IMR-90 (cell line): ENCODE results near the gene THY1. TPM values are rescaled to one million over a fixed set of nuclear protein-coding genes. Genes with fewer than 3 reads are reported as not detected.

Source experiments
- ATAC-seq: fragments of 200-7000 bp; cut with Tn5 transposase; 2 replicates; pipeline ENCODE4 v1.9.1; 2020; ENCODE audit warnings: low read depth, mild to moderate bottlenecking, moderate library complexity
- BruUV-seq: library from RNA; stranded (reverse); fragments of 400-500 nt; replicated peaks from 2 replicates; lab custom pipeline; 2021; lab: Mats Ljungman, UMichigan
- CTCF ChIA-PET: fragments of 300-600 bp; formaldehyde crosslinking; extraction: SDS; loops from one replicate; lab custom pipeline; 2021; ENCODE audit warnings: antibody characterized with exemption; lab: Yijun Ruan, JAX
- POLR2A ChIA-PET: fragments of 300-600 bp; sonication (Branson Sonifier 250); formaldehyde crosslinking; loops from one replicate; lab custom pipeline; 2022; ENCODE audit warnings: antibody characterized with exemption; ENCODE audit not compliant: unreplicated experiment; lab: Charles Lee
- DNase-seq: peaks from one replicate; pipeline ENCODE4 v3.0.0; 2013
- H2AFZ ChIP-seq: replicated peaks from 2 replicates; pipeline ENCODE3; 2013; ENCODE audit warnings: low read length, mild to moderate bottlenecking; ENCODE audit not compliant: poor library complexity
- H2AK5ac ChIP-seq: 2 replicates; pipeline ENCODE4 v1.6.1; 2013; ENCODE audit warnings: low read depth, low read length, inconsistent platforms
- H2AK9ac ChIP-seq: replicated peaks from 2 replicates; pipeline ENCODE3; 2013; ENCODE audit warnings: mild to moderate bottlenecking, low read depth, low read length, moderate library complexity; ENCODE audit not compliant: poor library complexity
- H2BK120ac ChIP-seq: 2 replicates; pipeline ENCODE4 v1.6.1; 2013; ENCODE audit warnings: low read depth, low read length, inconsistent platforms
- H2BK15ac ChIP-seq: 3 replicates; pipeline ENCODE4 v1.6.1; 2013; ENCODE audit warnings: low read depth, low read length, inconsistent platforms
- H2BK20ac ChIP-seq: 2 replicates; pipeline ENCODE4 v1.6.1; 2013; ENCODE audit warnings: low read depth, mild to moderate bottlenecking, inconsistent platforms, low read length, moderate library complexity
- H2BK5ac ChIP-seq: 2 replicates; pipeline ENCODE4 v1.6.1; 2013; ENCODE audit warnings: mild to moderate bottlenecking, low read depth, low read length, inconsistent platforms; ENCODE audit not compliant: poor library complexity, severe bottlenecking
- H3K14ac ChIP-seq: replicated peaks from 2 replicates; pipeline ENCODE4 v1.6.1; 2013; ENCODE audit warnings: low read depth, low read length, inconsistent platforms
- H3K18ac ChIP-seq: 2 replicates; pipeline ENCODE4 v1.6.1; 2013; ENCODE audit warnings: low read depth, low read length, control low read depth
- H3K23ac ChIP-seq: 2 replicates; pipeline ENCODE4 v1.6.1; 2013; ENCODE audit warnings: low read depth, low read length, inconsistent platforms
- H3K27ac ChIP-seq: 2 replicates; pipeline ENCODE4 v1.5.1; 2013; ENCODE audit warnings: mild to moderate bottlenecking, control low read depth, low read length; ENCODE audit not compliant: insufficient read depth
- H3K27me3 ChIP-seq: 2 replicates; pipeline ENCODE4 v1.6.1; 2013; ENCODE audit warnings: low read length; ENCODE audit not compliant: control insufficient read depth, insufficient read depth
- H3K36me3 ChIP-seq: 2 replicates; pipeline ENCODE4 v1.6.1; 2013; ENCODE audit warnings: low read length, mixed read lengths; ENCODE audit not compliant: control insufficient read depth, insufficient read depth
- H3K4ac ChIP-seq: 2 replicates; pipeline ENCODE4 v1.6.1; 2013; ENCODE audit warnings: low read depth, low read length, inconsistent platforms
- H3K4me1 ChIP-seq: 2 replicates; pipeline ENCODE4 v1.6.1; 2013; ENCODE audit warnings: low read length, mixed read lengths; ENCODE audit not compliant: control insufficient read depth, insufficient read depth
- H3K4me2 ChIP-seq: 2 replicates; pipeline ENCODE4 v1.6.1; 2013; ENCODE audit warnings: low read depth, mild to moderate bottlenecking, control low read depth, low read length, moderate library complexity
- H3K4me3 ChIP-seq: 2 replicates; pipeline ENCODE4 v1.5.1; 2013; ENCODE audit warnings: low read depth, mild to moderate bottlenecking, control low read depth, low read length, moderate library complexity; ENCODE audit not compliant: insufficient read depth
- H3K56ac ChIP-seq: 2 replicates; pipeline ENCODE4 v1.6.1; 2013; ENCODE audit warnings: low read length, inconsistent platforms; ENCODE audit not compliant: insufficient read depth; ENCODE audit errors: extremely low read depth
- H3K79me1 ChIP-seq, 2 experiments: 2 replicates each; pipeline ENCODE4 v1.6.1; 2013; ENCODE audit warnings: low read length in 2 of 2, inconsistent platforms in 1 of 2, low read depth in 1 of 2
- H3K9ac ChIP-seq: 2 replicates; pipeline ENCODE4 v1.6.1; 2013; ENCODE audit warnings: low read depth, low read length, control low read depth
- H3K9me1 ChIP-seq: 2 replicates; pipeline ENCODE4 v1.6.1; 2013; ENCODE audit warnings: low read length, inconsistent platforms; ENCODE audit not compliant: insufficient read depth
- H3K9me3 ChIP-seq: 2 replicates; pipeline ENCODE4 v1.6.1; 2013; ENCODE audit warnings: low read length; ENCODE audit not compliant: control insufficient read depth, insufficient read depth
- H4K20me1 ChIP-seq: 2 replicates; pipeline ENCODE4 v1.6.1; 2013; ENCODE audit warnings: low read length, inconsistent platforms; ENCODE audit not compliant: insufficient read depth
- H4K5ac ChIP-seq: 2 replicates; pipeline ENCODE4 v1.6.1; 2013; ENCODE audit warnings: mild to moderate bottlenecking, low read depth, low read length, control low read depth
- H4K8ac ChIP-seq, 2 experiments: 2 replicates each; pipeline ENCODE4 v1.6.1; 2013; ENCODE audit warnings: low read depth in 2 of 2, low read length in 2 of 2, control low read depth in 1 of 2, inconsistent platforms in 1 of 2
- H4K91ac ChIP-seq: 2 replicates; pipeline ENCODE4 v1.6.1; 2013; ENCODE audit warnings: low read depth, low read length, inconsistent platforms; ENCODE audit not compliant: insufficient read depth
- BHLHE40 ChIP-seq: fragments of 150-350 bp; IDR thresholded peaks from 2 replicates; pipeline ENCODE4 v1.6.1; 2016; ENCODE audit warnings: mild to moderate bottlenecking, low read depth, low read length
- CHD1 ChIP-seq: IDR thresholded peaks from 2 replicates; pipeline ENCODE4 v1.6.1; 2012; ENCODE audit warnings: low read depth, low read length, improper control_type of control experiment
- CTCF ChIP-seq: conservative IDR thresholded peaks from 2 replicates; pipeline ENCODE4 v1.5.1; 2012; ENCODE audit warnings: mild to moderate bottlenecking, low read depth, low read length, improper control_type of control experiment
- ELK1 ChIP-seq: fragments of 150-350 bp; IDR thresholded peaks from 2 replicates; pipeline ENCODE4 v1.6.1; 2016; ENCODE audit warnings: low read depth, mild to moderate bottlenecking, low read length, moderate library complexity, borderline replicate concordance
- MAFK ChIP-seq: IDR thresholded peaks from 2 replicates; pipeline ENCODE4 v1.6.1; 2012; ENCODE audit warnings: low read depth, low read length, improper control_type of control experiment
- MAZ ChIP-seq: IDR thresholded peaks from 2 replicates; pipeline ENCODE4 v1.6.1; 2012; ENCODE audit warnings: low read depth, mild to moderate bottlenecking, low read length, improper control_type of control experiment, moderate library complexity, borderline replicate concordance
- NFE2L2 ChIP-seq: fragments of 150-350 bp; IDR thresholded peaks from 2 replicates; pipeline ENCODE4 v1.6.1; 2016; ENCODE audit warnings: low read depth, mild to moderate bottlenecking, low read length
- RAD21 ChIP-seq: IDR thresholded peaks from 2 replicates; pipeline ENCODE4 v1.6.1; 2012; ENCODE audit warnings: low read length, improper control_type of control experiment
- SMC3 ChIP-seq: fragments of 150-350 bp; IDR thresholded peaks from 2 replicates; pipeline ENCODE4 v1.6.1; 2016; ENCODE audit warnings: low read depth, mild to moderate bottlenecking, antibody characterized with exemption, low read length, moderate library complexity
- WGBS, 2 experiments: methylation state at CpG; one replicate each; pipeline versions ENCODE4 v1.1.5 to v1.1.7; 2013; ENCODE audit warnings: missing lambda C conversion rate in 2 of 2; ENCODE audit not compliant: insufficient read length in 1 of 2; ENCODE audit errors: extremely low coverage in 2 of 2; 5-methylcytosine and 5-hydroxymethylcytosine counted together
- dilution Hi-C: fragments of 300-500 bp; cut with HindIII; formaldehyde crosslinking; loops from one replicate; pipeline ENCODE4 v1.14.3; 2018; ENCODE audit warnings: low sequenced_read_pairs; ENCODE audit not compliant: unreplicated experiment
- in situ Hi-C: fragments of 300-500 bp; cut with MboI; formaldehyde crosslinking; loops from 3 replicates; pipeline ENCODE4 v1.14.3; 2019; ENCODE audit warnings: low sequenced_read_pairs, inconsistent platforms, mixed read lengths
- intact Hi-C: fragments of 100-400 bp; cut with micrococcal nuclease; formaldehyde crosslinking; loops from 2 replicates; pipeline ENCODE4 v1.10.0; 2022
- polyA plus RNA-seq, 3 experiments: library from polyadenylated mRNA; depleted of rRNA; stranded (reverse); fragments of >200 nt; gene quantifications; 2 replicates each; pipeline ENCODE4 v1.2.3, GENCODE V29; 2012; ENCODE audit warnings: low replicate concordance in 1 of 3
- total RNA-seq: library from RNA; depleted of rRNA; stranded (reverse); fragments of >200 nt; gene quantifications from 2 replicates; pipeline ENCODE4 v1.2.3, GENCODE V29; 2012

Gene THY1
- total and polyA plus RNA-seq, 2 of the 4 experiments (the other 2 are of a cell fraction) = 703 to 2,603 TPM

GRCh38 chr11:119388103-119388502 lies 34.9 kb downstream of the THY1 start:
- Histone ChIP-seq H2BK20ac (no peak overlapping the region), H3K23ac (no peak overlapping the region), H3K27me3 (peaks cover 33% of the 10 kb centered on the region), H2BK5ac (no peak overlapping the region), H4K20me1 (no peaks in the 10 kb centered on the region), H3K56ac (no peak overlapping the region), H3K14ac (no peak overlapping the region), H2AK9ac (no peak overlapping the region), H2AFZ (no peak overlapping the region), H3K4me2 (no peak overlapping the region), H3K9me1 (no peaks in the 10 kb centered on the region), H4K5ac (no peak overlapping the region), H4K8ac (no peak overlapping the region), H3K9ac (no peak overlapping the region), H2BK15ac (no peak overlapping the region), H3K4ac (no peak overlapping the region), H3K18ac (no peak overlapping the region), H2BK120ac (no peak overlapping the region), H3K9me3 (no peaks in the 10 kb centered on the region), H3K79me1 (no peaks in the 10 kb centered on the region), H3K4me3 (no peak overlapping the region), H2AK5ac (no peak overlapping the region), H4K91ac (no peak overlapping the region), H3K36me3 (no peaks in the 10 kb centered on the region), H3K27ac (no peak overlapping the region), H3K4me1 (no peaks in the 10 kb centered on the region)
- in situ Hi-C loops (no loop called here), dilution Hi-C loops (no loop called here), intact Hi-C loops (no loop called here)
- no CpG with 5 or more reads among the region's 7 CpGs for WGBS, 2 experiments
- CTCF ChIA-PET = no interaction called here
- TF ChIP-seq MAFK (no peak), SMC3 (no peak), CTCF (no peak), RAD21 (no peak), MAZ (no peak), ELK1 (no peak), CHD1 (no peak), BHLHE40 (no peak), NFE2L2 (no peak)
- ATAC-seq (no peak), DNase-seq (no peak)
- POLR2A ChIA-PET = no interaction called here
- BruUV-seq = no TSS peak
